GM21528 (cell line): ENCODE results near the gene TRIM41.
A peak's percentile ranks its signal among the peaks of the same experiment; 100 is the strongest.
"Not testable (repeated sequence)": the region's sequence is repeated elsewhere in the genome, so short reads cannot be mapped to it uniquely, and the experiment has no call there.

ENCODE experiments used
- ATAC-seq: cut with Tn5 transposase; IDR thresholded peaks from one replicate; pipeline ENCODE4 v1.9.1; 2021; ENCODE audit warnings: mild to moderate bottlenecking, moderate library complexity; ENCODE audit not compliant: unreplicated experiment, low FRiP score

Gene TRIM41

DNA sequence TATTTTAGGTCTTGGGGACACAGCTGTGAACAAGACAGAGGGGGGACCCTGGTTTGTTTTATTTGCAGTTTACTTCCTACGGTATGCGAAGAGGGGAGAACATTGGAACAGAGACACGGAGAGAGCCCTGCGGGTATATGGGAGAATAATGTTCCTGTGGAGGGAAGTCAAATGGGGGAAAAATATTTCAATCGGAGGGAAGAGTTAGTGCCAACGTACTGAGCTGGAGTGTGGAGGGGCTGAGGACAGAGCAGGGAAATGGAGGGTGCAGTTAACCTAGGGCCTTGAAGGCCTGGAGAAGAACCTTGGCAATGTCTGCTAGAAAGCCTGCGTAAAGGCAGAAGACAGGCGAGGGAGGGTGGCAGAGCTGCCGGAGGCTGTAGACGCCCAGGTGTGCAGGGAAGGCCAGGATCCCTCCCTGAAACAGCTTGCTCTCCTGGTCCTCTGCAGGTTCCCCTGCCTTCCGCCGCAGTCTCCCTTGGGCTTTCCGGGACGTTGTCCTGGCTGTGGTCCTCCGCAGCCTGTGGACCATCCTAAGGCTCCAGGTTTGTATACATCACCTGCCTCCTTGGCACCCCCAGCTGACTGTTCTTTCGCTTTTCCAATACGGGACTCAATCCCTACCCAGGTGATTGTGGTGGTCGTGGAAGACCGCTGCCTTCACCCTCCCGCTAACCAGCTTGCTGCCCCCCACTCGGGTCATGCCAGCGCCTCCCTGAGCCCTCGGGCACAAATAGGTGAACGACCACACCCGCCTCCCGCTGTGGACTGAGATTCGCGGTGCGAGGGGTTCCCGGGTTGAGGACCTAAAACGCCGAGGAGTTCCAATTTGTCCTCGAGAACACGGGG, 22.6 kb downstream of the TRIM41 start:
- ATAC-seq, result peak; percentile 5

DNA sequence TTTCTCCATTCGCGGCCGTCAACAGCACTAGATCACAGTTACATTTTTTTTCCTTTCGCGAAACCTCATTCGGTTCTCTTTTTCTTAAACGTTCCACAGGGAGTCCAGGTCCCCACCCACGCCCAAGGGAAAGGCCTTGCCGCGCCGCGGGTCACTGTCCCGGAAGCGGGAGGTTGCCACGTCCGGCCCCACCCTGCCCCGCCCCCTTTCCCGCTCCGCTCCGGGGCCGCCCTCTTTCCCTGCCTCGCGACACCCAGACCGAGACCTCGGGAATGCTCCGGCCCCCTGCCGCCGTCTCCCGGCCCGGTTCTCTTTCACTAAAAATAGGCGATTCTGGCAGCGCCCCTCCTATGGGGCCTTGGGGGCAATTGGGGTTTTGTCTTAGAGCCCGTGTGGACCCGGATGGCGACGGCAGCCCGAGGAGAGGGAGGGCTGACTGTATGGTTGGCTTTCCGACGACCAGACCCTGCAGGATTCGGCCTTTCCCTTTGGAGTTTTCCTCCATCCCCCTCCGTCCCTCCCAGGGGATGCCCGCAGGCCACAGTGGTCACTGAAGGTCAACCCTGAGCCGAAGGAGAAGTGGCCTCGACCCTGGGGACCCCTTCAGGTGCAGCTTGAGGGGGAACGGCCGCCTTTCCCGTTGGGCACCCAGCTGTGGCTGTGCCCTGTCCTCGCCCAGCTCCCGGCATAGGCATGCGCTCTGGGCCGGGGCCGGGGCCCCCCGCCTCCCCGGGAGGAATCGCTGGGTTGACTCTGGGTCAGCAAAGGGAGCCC, 23.4 kb downstream of the TRIM41 start:
- peak; percentile 40 for ATAC-seq

DNA sequence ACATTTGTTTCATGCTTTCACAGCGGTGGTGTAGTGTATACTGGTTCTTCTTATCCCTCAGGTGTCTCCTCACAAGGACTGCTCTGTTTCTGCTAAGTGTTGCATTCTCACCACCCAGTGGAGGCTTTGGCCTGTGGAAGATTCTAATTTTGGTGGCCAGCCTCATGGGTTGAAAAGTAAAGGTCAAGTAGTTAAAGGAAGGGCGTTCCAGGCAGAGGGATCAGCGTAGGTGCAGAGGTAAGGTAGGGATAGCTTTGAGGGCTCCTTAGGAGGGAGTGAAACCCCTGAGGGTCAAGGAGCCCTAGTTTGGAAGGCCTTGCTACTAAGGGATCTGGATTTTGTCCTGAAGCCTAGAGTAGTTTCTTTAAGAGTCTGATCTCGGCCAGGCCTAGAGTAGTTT, 25.2 kb downstream of the TRIM41 start:
- ATAC-seq, result no peak

DNA sequence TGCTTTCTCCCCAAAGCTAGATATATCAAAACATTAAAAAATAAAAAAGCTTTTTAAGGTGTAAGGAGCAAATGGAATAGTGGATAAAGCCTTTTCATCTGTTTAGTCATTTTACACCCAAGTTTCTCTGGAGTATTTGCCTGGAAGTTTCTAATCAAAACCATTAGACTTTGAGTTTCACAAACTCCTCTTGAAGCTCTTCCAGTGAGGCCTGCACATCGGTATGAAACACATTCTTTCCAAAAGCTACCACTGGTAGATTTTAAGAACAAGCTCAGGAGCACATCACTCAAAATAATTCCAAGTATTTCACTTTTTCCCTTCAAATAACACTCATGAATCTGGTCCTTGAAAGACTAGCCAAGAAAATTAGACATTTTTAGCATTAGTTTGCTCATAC, 32.2 kb downstream of the TRIM41 start:
- ATAC-seq, result no peak

DNA sequence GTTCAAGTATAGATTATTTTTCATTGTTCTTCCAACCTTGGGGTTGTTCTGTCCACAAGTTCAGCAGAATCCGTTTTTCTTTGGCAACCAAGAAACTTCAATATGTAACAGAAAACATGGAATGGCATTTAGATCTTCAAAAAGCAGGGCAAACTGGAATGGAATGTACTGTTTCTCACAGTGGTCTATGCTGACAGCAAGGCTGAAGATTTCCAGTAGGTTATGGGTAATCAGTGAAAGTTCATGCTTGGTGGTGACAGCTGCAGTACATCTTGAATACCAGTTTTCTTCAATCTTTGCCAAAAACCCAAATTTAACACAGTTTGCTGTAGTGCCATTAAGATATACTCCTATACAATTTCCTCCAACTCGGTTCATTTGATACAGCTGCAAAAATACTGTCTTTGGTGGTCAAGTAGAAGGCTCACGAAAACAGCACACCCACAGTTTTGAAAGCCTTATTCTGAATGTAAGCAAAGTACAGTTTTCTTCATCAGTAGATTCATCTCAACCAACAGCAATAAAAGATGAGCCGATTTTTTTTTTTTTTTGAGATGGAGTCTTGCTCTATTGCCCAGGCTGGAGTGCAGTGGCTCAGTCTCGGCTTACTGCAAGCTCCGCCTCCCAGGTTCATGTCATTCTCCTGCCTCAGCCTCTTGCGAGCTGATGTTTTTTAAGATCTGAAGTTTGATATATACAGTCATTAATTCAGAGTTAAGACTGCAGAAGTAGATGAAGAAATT, 32.9 kb downstream of the TRIM41 start:
- no peak for ATAC-seq

DNA sequence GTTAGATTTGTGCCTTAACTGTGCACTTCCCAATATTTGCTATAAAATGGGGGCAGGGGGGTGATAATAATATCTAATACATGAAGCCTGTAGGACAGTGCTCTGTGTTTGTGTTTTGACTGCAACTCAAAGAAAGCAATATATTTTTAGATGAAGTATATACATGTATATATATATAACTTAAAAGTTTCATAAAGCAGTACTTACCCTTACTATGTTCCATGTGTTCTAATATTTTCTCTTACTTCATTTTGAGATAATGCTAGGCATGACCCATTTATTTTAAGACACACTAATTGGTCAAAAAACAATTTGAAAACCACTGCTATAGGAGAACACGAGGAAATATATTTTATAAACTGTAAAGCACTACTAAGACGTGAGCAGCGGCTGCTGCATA, 35.5 kb downstream of the TRIM41 start:
- no peak for ATAC-seq

DNA sequence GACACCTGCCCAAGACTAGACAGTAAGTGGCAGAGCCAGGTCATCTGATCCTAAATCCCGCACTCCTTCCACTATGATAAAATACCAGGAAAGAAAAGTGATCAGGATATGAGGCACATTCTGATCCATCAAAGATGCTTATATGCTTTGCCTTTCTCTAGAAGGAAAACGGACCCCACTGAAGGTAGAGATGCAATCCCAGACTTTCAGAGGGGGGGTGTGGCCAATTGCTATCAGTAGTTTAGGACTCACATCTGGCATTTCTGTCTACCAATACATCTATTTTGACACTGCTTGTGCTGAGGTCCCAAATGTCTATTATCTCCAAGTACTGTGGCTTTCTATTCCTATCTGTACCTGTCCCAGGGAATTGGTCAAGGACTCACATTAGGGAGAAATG, 36.2 kb downstream of the TRIM41 start:
- ATAC-seq, result no peak

DNA sequence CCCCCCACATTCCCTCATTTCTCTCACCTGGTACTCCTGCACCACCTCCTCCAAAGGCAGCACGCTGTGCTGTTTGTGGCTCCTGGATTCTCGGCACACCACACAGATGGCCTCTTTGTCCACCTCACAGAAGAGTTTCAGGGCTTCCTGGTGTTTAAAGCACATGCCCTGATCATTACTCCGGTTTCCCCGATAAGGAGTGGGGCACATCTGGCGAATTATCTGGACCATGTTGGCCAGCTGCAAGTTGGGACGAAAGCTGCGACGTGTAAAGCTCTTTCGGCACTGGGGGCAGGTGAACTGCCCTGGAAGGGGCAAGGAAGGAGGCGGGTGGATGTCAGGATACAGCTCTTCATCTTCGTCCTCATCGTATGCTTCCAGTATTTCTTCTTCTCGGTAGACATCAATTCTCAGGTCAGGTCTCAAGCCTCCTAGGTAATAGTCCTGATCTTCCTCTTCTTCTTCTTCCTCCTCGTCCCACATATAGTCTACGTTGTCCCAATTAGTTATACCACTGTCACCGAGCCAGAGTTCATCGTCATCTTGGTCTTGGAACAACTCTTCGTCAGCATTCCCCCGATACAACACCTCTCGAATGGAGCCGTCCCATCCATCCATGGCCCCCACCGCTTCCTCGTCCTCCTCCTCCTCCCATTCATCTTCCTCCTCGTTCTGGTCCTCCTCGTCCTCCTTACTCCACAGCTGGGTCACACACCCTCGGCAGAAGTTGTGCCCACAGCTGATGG, 37.1 kb downstream of the TRIM41 start:
- ATAC-seq, result peak; percentile 10

DNA sequence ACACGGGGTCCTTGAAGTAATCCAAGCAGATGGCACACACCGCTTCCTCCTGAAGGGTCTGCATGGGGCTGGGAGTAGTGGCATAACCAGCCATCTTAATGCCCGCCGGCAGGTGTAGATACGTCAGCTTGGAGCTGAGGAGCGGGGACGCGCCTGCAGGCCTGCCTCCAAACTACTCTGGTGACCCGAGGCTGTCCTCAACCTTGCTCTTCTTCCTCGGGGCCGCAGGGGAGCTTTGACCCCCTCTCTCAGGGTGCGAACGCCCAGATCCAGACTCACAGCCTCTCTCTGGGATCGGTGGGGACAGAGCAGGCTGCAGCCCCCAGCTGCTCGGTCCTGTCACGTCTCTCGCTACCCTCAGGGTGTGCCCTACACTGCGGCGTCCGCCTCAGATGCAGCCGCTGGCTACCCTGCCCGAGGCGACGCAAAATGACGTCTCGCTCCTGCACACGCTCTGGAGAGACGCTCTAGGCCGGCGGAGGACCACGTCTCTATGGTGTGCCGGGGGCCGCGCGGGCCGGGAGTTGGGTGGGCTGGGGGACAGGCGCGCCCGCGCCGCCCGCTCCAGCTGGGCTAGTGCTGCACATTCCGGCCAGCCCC, 37.7 kb downstream of the TRIM41 start, which contains the start of gene TRIM52:
TRIM52 (minus strand) TSS at position 424 of the 600 bp plus-strand sequence; CDS start at position 94, 330 bp downstream.
- ATAC-seq, result peak; percentile 80

DNA sequence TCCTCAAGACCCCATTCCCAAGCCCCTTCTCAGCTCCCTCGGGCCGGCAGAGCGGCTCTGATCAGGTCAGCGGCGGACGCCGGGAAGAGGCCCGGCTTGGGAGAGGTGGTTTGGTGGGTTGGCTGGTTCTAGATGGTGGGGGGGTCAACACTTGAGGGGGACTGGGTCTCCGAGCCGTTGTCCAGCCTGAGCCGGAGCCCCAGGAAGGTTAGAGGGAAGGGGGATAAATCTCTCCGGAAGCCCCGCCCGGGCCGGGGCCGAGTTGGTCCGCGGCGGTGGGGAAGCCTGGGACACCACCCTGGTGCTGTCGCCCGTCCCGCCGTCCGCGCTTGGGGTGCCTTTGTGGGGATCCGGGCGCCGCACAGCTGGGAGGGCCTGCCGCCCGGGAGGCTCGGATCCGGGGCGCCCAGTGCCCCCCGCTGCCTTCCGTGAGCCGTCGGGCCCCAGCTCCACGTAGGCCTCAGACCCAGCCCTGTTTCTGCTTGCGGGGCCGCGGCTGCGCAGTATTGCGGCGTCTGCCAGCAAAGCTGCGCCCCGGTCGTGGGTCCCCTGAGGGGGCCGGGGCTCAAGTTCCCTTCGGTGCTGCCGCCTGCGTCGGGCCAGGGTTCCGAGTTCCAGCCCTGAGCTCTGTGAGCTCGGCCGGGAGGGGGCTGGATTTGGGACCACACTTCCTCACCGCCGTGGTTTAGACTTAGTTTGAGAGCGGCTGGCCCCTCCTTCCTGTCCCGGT, 38.4 kb downstream of the TRIM41 start:
- peak; percentile 74 for ATAC-seq

DNA sequence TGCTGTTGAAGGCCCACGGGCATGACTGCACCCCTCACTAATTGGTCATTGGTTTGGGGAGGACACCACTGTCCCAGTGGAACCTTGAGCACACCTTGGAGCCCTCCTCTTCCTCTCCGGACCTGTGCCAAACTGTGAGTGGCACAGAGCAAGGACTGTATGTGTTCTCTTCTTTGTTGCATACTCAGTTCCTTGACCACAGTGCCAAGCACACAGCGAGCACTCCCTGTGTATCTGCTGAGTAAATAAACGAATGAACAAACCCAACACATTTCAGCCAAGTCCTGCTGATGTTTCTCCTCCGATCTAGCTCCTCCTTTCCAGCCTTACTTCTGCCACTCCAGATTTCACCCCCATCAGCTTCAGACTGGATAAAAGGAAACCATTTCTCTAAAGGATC, 40.6 kb downstream of the TRIM41 start:
- no peak for ATAC-seq

DNA sequence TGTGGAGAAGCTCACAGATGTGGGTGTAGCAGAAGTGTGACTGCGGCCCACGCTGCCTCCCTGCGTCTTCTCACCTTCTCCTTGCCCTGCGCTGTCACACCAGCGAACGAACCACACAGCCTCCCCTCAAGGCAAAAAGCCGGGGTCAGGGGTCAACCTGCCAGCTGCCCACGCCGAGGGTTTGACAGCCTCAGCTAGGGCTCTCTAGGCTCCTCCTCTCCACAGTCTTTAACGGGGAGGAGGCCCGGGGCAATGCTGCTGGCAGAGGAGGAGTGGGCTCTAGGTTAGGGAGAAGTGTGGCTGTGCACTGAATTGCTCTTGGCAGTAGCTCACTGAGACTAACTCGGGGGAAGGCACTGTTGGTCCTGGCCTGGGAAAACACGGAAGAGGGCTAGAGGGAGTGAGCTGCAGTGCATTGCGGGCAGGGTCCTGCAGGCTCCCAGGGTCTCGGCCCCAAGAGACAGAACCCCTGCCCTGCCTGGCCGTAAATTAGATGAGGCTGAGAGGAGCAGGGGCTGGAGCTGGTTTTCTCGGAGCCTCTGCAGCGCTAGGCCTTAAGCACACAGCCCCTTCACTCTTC, 42.1 kb downstream of the TRIM41 start:
- no peak for ATAC-seq

DNA sequence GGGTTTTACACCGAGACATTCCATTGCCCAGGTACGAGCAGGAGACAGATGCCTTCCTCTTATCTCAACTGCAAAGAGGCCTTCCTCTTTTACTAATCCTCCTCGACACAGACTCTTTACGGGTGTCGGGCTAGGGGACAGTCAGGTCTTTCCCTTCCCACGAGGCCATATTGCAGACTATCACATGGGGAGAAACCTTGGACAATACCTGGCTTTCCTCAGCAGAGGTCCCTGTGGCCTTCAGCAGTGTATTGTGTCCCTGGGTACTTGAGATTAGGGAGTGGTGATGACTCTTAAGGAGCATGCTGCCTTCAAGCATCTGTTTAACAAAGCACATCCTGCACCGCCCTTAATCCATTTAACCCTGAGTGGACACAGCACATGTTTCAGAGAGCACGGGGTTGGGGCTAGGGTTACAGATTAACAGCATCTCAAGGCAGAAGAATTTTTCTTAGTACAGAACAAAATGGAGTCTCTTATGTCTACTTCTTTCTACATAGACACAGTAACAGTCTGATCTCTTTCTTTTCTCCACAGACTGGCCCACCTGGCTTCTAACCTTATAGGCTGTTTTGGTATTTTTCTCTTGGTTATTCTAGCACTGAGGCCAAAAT, 44.3 kb downstream of the TRIM41 start:
- not testable (repeated sequence) for ATAC-seq

DNA sequence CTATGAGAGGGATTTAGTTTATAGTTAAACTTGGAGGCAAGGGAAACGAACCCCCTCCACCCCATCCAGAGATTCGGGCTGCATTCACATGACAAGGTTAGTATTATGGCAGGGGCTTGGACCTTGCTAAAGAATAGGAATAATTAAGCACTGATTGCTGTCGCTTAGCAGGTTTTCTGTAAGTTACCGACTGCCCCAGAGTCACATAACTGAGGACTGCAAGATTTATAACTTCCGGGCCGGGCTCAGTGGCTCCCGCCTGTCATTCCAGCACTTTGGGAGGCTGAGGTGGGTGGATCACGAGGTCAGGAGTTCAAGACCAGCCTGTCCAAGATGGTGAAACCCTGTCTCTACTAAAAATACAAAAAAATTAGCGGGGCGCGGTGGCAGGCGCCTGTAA, 44.8 kb downstream of the TRIM41 start:
- not testable (repeated sequence) for ATAC-seq

DNA sequence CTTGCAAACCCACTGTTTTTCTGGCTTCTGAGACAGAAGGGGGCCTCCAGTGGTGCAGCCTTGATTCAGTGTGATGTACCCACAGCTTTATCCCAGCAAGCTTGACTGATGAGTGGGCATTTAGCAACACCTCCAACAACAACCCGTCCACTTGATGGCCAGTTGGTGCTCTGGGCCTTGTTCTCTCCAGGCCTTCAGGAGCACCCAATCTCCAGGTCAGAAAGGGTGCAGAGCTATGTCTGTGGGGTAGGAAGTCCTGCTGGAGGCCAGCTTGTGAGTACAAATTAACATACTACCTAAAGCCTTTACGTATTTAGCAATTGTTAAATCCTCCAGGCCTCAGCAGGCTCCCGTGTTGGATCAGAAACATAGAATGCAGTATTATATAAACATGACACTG, 48.0 kb downstream of the TRIM41 start:
- no peak for ATAC-seq

DNA sequence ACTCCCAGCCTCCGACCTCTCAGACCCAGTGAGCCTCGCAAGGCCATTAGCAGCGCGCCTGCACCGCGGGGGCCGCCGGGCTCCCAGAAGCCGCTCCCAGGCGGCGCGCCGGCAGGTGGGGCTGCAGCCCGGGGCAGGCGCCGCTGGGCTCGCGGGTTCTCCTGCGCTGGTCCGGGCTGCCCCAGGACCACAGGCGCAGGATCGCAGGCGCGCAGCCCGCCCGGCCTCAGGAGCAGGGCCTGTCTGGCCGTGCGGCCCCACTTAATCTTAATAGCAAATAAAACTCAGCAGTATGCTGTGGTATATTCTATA, 50.3 kb downstream of the TRIM41 start:
- ATAC-seq, result not testable (repeated sequence)

DNA sequence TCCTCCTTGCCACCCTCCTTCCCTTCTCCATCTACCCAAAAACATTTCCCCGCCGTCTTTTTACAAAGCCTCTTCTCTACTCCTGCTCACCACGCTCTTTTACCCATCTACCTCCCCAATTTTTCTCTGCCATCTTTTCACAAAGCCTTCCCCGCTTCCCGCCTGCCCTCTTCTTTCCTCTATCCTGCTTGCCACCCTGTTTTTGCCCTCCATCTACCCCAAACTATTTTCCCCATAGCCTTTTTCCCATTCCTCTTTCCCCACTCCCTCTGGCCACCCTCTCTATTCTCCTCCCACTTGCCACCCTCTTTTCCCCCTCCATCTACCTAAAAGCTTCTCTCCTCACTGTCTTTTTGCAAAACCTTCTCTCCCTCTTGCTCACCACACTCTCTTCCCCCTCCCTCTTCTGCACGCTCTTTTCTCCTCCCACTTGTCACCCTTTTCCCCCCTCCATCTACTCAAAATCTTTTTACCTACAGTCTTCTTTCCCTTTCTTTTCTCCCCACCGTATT, 57.2 kb downstream of the TRIM41 start:
- ATAC-seq, result no peak
